K562 (cell line): ENCODE results near the gene GRIK3.

Experiments used
- ARID2 ChIP-seq: fragments of 450-650 bp; IDR thresholded peaks from 2 replicates; pipeline ENCODE4 v1.6.1; 2017; ENCODE audit warnings: antibody characterized with exemption, mild to moderate bottlenecking
- CTCF ChIP-seq, 3 experiments: IDR thresholded peaks in 2 of 3; conservative IDR thresholded peaks in 1 of 3; 2 replicates each; pipeline ENCODE4 v1.5.1; 2011 to 2012; ENCODE audit warnings: low read length in 3 of 3, mild to moderate bottlenecking in 3 of 3, control low read depth in 2 of 3, improper control_type of control experiment in 1 of 3, inconsistent platforms in 1 of 3, low read depth in 1 of 3, mixed read lengths in 1 of 3, moderate library complexity in 1 of 3; ENCODE audit not compliant: insufficient read depth in 2 of 3
- EP300 ChIP-seq: IDR thresholded peaks from 2 replicates; pipeline ENCODE4 v1.6.1; 2012; ENCODE audit warnings: low read length, improper control_type of control experiment
- HCFC1 ChIP-seq: IDR thresholded peaks from 2 replicates; pipeline ENCODE4 v1.6.1; 2012; ENCODE audit warnings: low read depth, low read length, improper control_type of control experiment
- KLF1 ChIP-seq: fragments of 450-650 bp; IDR thresholded peaks from 2 replicates; pipeline ENCODE4 v1.6.1; 2016; ENCODE audit warnings: missing genetic modification characterization, missing compliant biosample characterization
- NFRKB ChIP-seq: fragments of 450-650 bp; IDR thresholded peaks from 2 replicates; pipeline ENCODE4 v1.6.1; 2016; ENCODE audit warnings: low read depth
- NR2C2 ChIP-seq, 2 experiments: fragments of 200-800 bp in 1 of 2; sonication (Bioruptor generic) in 1 of 2; sonication (generic) in 1 of 2; formaldehyde crosslinking in 1 of 2; IDR thresholded peaks; 2 replicates each; pipeline versions ENCODE4 v1.6.1 to v1.8.0; 2016 to 2022; ENCODE audit warnings: mild to moderate bottlenecking in 1 of 2, missing compliant biosample characterization in 1 of 2, missing genetic modification characterization in 1 of 2, missing genetic modification reagents in 1 of 2
- ZBTB26 ChIP-seq: fragments of 450-650 bp; formaldehyde crosslinking; IDR thresholded peaks from 2 replicates; pipeline ENCODE4 v1.4.0; 2022; ENCODE audit warnings: missing genetic modification characterization
- ZFX ChIP-seq: sonication (generic); formaldehyde crosslinking; IDR thresholded peaks from 2 replicates; pipeline ENCODE4 v1.8.0; 2022; ENCODE audit warnings: mild to moderate bottlenecking, missing genetic modification reagents, moderate library complexity
- TF ChIP-seq, protein P1 (sequence below): fragments of 250-450 bp; sonication (Bioruptor Pico); IDR thresholded peaks from 2 replicates; pipeline ENCODE4 v1.5.0; 2020; ENCODE audit warnings: mild to moderate bottlenecking, borderline replicate concordance

DNA sequence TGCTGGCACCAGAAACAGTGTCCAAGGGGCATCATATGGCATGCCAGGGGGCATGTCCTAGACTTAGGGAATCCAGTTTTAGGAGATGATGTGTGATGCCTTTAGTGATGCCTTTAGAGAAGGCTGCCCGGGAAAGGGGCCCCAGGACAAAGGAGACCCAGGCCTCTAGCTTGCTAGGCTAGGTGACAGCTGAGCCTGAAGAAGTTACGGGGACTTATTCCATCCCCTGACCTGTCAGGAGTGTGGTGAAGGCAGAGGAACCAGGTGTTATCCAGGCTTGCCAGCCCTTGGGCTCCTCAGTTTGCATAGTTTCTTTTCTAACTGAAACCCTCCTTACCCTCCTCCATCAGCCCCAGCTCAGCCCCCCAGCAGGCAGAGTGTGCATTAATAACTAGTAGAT, 281.9 kb downstream of the GRIK3 start:
- TF ChIP-seq NFRKB (no peak), EP300 (no peak), ARID2 (no peak), CTCF (IDR thresholded peaks at IDR 0.05 in 2 of 3, conservative IDR thresholded peaks at IDR 0.05 in 1 of 3; ENCODE audit: insufficient read depth in 2 of 3, low read depth in 1 of 3, low read length in 3 of 3) (no peak), HCFC1 (no peak), ZBTB26 (no peak), ZFX (CRISPR knock-in tag) (no peak), NR2C2 (CRISPR knock-in tag; IDR thresholded peaks at IDR 0.05) (no peak), NR2C2 (tag; IDR thresholded peaks at IDR 0.05) (no peak), KLF1 (no peak)
- TF ChIP-seq, protein P1, sequence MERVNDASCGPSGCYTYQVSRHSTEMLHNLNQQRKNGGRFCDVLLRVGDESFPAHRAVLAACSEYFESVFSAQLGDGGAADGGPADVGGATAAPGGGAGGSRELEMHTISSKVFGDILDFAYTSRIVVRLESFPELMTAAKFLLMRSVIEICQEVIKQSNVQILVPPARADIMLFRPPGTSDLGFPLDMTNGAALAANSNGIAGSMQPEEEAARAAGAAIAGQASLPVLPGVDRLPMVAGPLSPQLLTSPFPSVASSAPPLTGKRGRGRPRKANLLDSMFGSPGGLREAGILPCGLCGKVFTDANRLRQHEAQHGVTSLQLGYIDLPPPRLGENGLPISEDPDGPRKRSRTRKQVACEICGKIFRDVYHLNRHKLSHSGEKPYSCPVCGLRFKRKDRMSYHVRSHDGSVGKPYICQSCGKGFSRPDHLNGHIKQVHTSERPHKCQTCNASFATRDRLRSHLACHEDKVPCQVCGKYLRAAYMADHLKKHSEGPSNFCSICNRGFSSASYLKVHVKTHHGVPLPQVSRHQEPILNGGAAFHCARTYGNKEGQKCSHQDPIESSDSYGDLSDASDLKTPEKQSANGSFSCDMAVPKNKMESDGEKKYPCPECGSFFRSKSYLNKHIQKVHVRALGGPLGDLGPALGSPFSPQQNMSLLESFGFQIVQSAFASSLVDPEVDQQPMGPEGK (CRISPR knock-in tag), result no peak
